ENCODE results near the gene EYA4.

The EYA4 gene

DNA sequence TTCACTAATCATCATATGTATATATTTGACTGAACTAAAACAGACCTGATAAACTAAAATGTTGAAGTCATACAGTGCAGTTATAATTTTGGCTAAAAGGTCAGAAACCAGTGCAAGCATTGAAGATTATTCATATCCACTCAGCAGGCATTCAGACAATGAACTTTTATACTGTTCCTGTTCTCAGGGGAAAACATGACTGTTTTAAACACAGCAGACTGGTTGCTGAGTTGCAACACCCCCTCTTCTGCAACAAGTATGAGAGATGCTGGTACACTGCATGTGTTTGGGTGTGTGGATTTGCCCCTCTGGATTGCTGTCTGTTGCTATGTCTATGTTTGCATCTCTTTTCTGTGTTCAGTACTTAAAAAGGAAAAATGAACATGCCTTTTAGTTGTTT lies 206.8 kb downstream of the EYA4 start:
- Histone ChIP-seq H3K9me3 (no peaks in the 10 kb centered on the region), H3K36me3 (no peaks in the 10 kb centered on the region), H3K27me3 (no peaks in the 10 kb centered on the region), H3K4me3 (ENCODE audit: low read depth in 1 of 2, low read length in 1 of 2) (no peak overlapping the region), H3K27ac (no peak overlapping the region), H3K4me1 (ENCODE audit: control insufficient read depth in 1 of 2, insufficient read depth in 1 of 2, low read depth in 1 of 2, low read length in 1 of 2) (no peaks in the 10 kb centered on the region)
- TF ChIP-seq, protein P1, sequence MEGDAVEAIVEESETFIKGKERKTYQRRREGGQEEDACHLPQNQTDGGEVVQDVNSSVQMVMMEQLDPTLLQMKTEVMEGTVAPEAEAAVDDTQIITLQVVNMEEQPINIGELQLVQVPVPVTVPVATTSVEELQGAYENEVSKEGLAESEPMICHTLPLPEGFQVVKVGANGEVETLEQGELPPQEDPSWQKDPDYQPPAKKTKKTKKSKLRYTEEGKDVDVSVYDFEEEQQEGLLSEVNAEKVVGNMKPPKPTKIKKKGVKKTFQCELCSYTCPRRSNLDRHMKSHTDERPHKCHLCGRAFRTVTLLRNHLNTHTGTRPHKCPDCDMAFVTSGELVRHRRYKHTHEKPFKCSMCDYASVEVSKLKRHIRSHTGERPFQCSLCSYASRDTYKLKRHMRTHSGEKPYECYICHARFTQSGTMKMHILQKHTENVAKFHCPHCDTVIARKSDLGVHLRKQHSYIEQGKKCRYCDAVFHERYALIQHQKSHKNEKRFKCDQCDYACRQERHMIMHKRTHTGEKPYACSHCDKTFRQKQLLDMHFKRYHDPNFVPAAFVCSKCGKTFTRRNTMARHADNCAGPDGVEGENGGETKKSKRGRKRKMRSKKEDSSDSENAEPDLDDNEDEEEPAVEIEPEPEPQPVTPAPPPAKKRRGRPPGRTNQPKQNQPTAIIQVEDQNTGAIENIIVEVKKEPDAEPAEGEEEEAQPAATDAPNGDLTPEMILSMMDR (IDR thresholded peaks at IDR 0.05), result no peak

DNA sequence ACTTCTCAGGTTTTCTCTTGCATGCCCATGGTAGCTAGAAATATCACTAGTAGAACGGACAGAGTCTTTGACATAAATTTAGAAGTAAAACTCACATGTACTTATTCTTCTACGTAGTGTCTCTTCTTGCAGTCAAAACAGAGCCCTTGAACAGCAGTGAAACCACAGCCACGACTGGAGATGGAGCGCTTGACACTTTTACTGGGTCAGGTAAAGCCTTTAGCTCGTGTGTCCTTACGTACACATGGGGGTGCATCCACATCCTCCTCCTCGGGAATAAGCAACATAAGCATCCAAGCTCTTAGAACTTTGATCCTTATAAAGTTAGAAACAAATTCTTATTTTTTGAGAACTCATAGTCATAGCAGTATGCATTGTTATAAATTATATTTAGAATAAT lies 215.3 kb downstream of the EYA4 start:
- no peak overlapping the region for H3K27ac ChIP-seq
- TF ChIP-seq, protein P1 (IDR thresholded peaks at IDR 0.05), result no peak

DNA sequence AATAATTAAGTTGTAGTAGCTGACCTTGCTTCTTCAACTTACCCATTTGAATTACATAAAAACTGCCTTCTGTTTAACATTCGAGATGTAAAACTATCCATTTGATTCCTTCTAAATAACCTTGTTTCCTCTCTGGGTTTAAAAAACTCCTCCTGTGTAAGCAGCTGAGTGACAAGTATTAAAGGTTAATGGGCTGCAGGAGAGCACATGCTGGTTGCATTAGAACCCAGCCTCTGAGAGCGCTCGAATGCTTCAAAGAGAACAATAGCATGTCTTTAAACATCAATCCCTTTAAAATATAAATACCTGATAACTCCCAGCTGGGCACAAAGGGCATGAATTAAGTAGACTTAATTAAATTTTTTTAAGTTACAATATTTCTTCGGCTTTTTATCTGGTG lies 215.8 kb downstream of the EYA4 start:
- Histone ChIP-seq H3K9me3 (no peaks in the 10 kb centered on the region), H3K27me3 (no peaks in the 10 kb centered on the region), H3K36me3 (no peaks in the 10 kb centered on the region), H3K4me1 (ENCODE audit: control insufficient read depth in 1 of 2, insufficient read depth in 1 of 2, low read depth in 1 of 2, low read length in 1 of 2) (no peaks in the 10 kb centered on the region), H3K4me3 (ENCODE audit: low read depth in 1 of 2, low read length in 1 of 2) (no peak overlapping the region), H3K27ac (no peak overlapping the region)
- TF ChIP-seq, protein P1 (IDR thresholded peaks at IDR 0.05), result no peak

More for the DNA sequence above, 215.3 kb downstream of the EYA4 start:
- no peaks in the 10 kb centered on the region for H3K27me3 ChIP-seq
- H3K36me3 ChIP-seq, result no peaks in the 10 kb centered on the region
- no peak overlapping the region for H3K4me3 ChIP-seq (ENCODE audit: low read depth in 1 of 2, low read length in 1 of 2)
- no peaks in the 10 kb centered on the region for H3K4me1 ChIP-seq (ENCODE audit: control insufficient read depth in 1 of 2, insufficient read depth in 1 of 2, low read depth in 1 of 2, low read length in 1 of 2)
- H3K9me3 ChIP-seq, result no peaks in the 10 kb centered on the region

DNA sequence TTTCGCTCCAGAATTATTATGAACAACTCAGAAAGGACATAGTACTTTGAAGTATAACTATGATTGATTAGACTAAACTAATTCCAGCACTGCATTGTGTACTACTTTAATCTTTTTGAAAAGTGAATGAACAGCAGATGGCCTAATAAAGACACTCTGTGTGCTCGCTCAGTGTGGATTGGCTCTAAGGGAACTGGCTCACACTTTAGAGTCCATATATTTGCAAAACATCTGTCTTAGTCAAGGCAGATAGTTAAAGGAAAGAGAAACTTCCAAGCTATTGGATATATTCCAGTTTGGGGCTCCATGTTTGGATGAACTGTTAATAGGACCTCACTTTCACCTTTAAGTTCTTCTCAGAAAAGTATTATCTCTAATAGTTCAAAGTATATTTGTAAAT lies 218.9 kb downstream of the EYA4 start:
- Histone ChIP-seq H3K4me3 (ENCODE audit: low read depth in 1 of 2, low read length in 1 of 2) (no peak overlapping the region), H3K27me3 (no peaks in the 10 kb centered on the region), H3K36me3 (no peaks in the 10 kb centered on the region), H3K27ac (no peak overlapping the region), H3K9me3 (no peaks in the 10 kb centered on the region), H3K4me1 (ENCODE audit: control insufficient read depth in 1 of 2, insufficient read depth in 1 of 2, low read depth in 1 of 2, low read length in 1 of 2) (no peaks in the 10 kb centered on the region)
- TF ChIP-seq, protein P1 (IDR thresholded peaks at IDR 0.05), result no peak

- no peaks in the 10 kb centered on the region for H3K4me1 ChIP-seq (ENCODE audit: control insufficient read depth in 1 of 2, insufficient read depth in 1 of 2, low read depth in 1 of 2, low read length in 1 of 2)
- TF ChIP-seq, protein P1 (IDR thresholded peaks at IDR 0.05), result no peak
- no peak overlapping the region for H3K4me3 ChIP-seq (ENCODE audit: low read depth in 1 of 2, low read length in 1 of 2)
- no peak overlapping the region for H3K27ac ChIP-seq
- H3K27me3 ChIP-seq, result no peaks in the 10 kb centered on the region
- no peaks in the 10 kb centered on the region for H3K9me3 ChIP-seq
- no peaks in the 10 kb centered on the region for H3K36me3 ChIP-seq
These were observed 222.6 kb downstream of the EYA4 start for GRCh38 chr6:133463790-133464189.

- no peaks in the 10 kb centered on the region for H3K27me3 ChIP-seq
- H3K4me3 ChIP-seq (ENCODE audit: low read depth in 1 of 2, low read length in 1 of 2), result no peak overlapping the region
- H3K9me3 ChIP-seq, result no peaks in the 10 kb centered on the region
- H3K36me3 ChIP-seq, result no peaks in the 10 kb centered on the region
- H3K4me1 ChIP-seq (ENCODE audit: control insufficient read depth in 1 of 2, insufficient read depth in 1 of 2, low read depth in 1 of 2, low read length in 1 of 2), result no peaks in the 10 kb centered on the region
- no peak overlapping the region for H3K27ac ChIP-seq
- TF ChIP-seq, protein P1 (IDR thresholded peaks at IDR 0.05), result no peak
These were observed 225.5 kb downstream of the EYA4 start for GRCh38 chr6:133466680-133467079.

Data from neutrophil (primary cell).